HCT116 (cell line): ENCODE measurements around the gene LATS1. TPM values are rescaled to one million over a fixed set of nuclear protein-coding genes. Genes with fewer than 3 reads are reported as not detected.

Experiments used
- ATAC-seq: fragments of 200-7000 bp; cut with Tn5 transposase; 2 replicates; pipeline ENCODE4 v1.9.1; 2020; ENCODE audit warnings: mild to moderate bottlenecking, moderate library complexity
- BruUV-seq: library from RNA; stranded (reverse); fragments of 400-500 nt; replicated peaks from 2 replicates; lab custom pipeline; 2021; lab: Mats Ljungman, UMichigan
- CTCF ChIA-PET: fragments of 300-600 bp; sonication (Branson Sonifier 250); formaldehyde crosslinking; loops from one replicate; lab custom pipeline; 2021; ENCODE audit warnings: antibody characterized with exemption; lab: Charles Lee
- POLR2A ChIA-PET: fragments of 300-600, 350-600 bp; sonication (Branson Sonifier 250); formaldehyde crosslinking; loops from one replicate; lab custom pipeline; 2021; ENCODE audit warnings: antibody characterized with exemption; lab: Charles Lee
- RAD21 ChIA-PET, 2 experiments: fragments of 300-600 bp; sonication (Branson Sonifier 250); formaldehyde crosslinking; loops; one replicate each; lab custom pipeline; 2023; ENCODE audit warnings: low total read pairs in 2 of 2; ENCODE audit not compliant: uncharacterized antibody in 2 of 2, unreplicated experiment in 2 of 2, low non-redundant PET in 1 of 2; lab: Charles Lee
- DNase-seq: peaks from one replicate; pipeline ENCODE4 v3.0.0-alpha.2; 2010; ENCODE audit warnings: low read depth, low spot score
- H2AFZ ChIP-seq: fragments of 200-600 bp; shearing (Covaris generic), sonication (generic); 2 replicates; pipeline ENCODE4 v1.6.1; 2017; ENCODE audit warnings: low read depth, mixed run types, mixed read lengths, antibody characterized with exemption, low read length; ENCODE audit not compliant: poor library complexity, severe bottlenecking
- H3K27ac ChIP-seq: 2 replicates; pipeline ENCODE4 v1.5.1; 2012; ENCODE audit warnings: low read depth, low read length
- H3K27me3 ChIP-seq: fragments of 200-600 bp; sonication (generic); 2 replicates; pipeline ENCODE4 v1.6.1; 2016; ENCODE audit warnings: mixed run types, low read length, mixed read lengths; ENCODE audit not compliant: insufficient read depth
- H3K36me3 ChIP-seq, 2 experiments: fragments of 200-500 bp in 1 of 2; fragments of 200-600 bp in 1 of 2; sonication (Bioruptor generic) in 1 of 2; sonication (generic) in 1 of 2; 2 replicates each; pipeline versions ENCODE4 v1.5.1 to v1.6.1; 2014 to 2016; ENCODE audit warnings: low read length in 2 of 2, inconsistent platforms in 1 of 2, mixed read lengths in 1 of 2, mixed run types in 1 of 2; ENCODE audit not compliant: insufficient read depth in 2 of 2, control insufficient read depth in 1 of 2
- H3K4me1 ChIP-seq, 2 experiments: fragments of 200-600 bp in 1 of 2; sonication (generic) in 1 of 2; 2 replicates each; pipeline versions ENCODE4 v1.5.1 to v1.6.1; 2012 to 2017; ENCODE audit warnings: low read length in 2 of 2, inconsistent platforms in 1 of 2, mild to moderate bottlenecking in 1 of 2, mixed read lengths in 1 of 2, mixed run types in 1 of 2, moderate library complexity in 1 of 2; ENCODE audit not compliant: insufficient read depth in 2 of 2, control insufficient read depth in 1 of 2
- H3K4me2 ChIP-seq: fragments of 200-600 bp; sonication (generic); 2 replicates; pipeline ENCODE4 v1.6.1; 2017; ENCODE audit warnings: mixed run types, low read length, mixed read lengths
- H3K4me3 ChIP-seq, 2 experiments: fragments of 200-600 bp in 1 of 2; sonication (generic) in 1 of 2; replicated peaks in 1 of 2; 2 replicates each; pipeline ENCODE4 v1.5.1; 2011 to 2016; ENCODE audit warnings: low read length in 2 of 2, control low read depth in 1 of 2, low read depth in 1 of 2, mild to moderate bottlenecking in 1 of 2, mixed read lengths in 1 of 2, mixed run types in 1 of 2
- H3K79me2 ChIP-seq: fragments of 200-600 bp; sonication (generic); 2 replicates; pipeline ENCODE4 v1.6.1; 2017; ENCODE audit warnings: mild to moderate bottlenecking, mixed run types, low read length, moderate library complexity, mixed read lengths; ENCODE audit not compliant: insufficient read depth
- H3K9ac ChIP-seq: fragments of 200-600 bp; sonication (generic); 2 replicates; pipeline ENCODE4 v1.6.1; 2016; ENCODE audit warnings: low read length, mixed read lengths
- H3K9me2 ChIP-seq: fragments of 200-600 bp; sonication (generic), shearing (Covaris generic); 2 replicates; pipeline ENCODE4 v1.6.1; 2017; ENCODE audit warnings: mixed run types, mild to moderate bottlenecking, moderate library complexity; ENCODE audit not compliant: insufficient read depth
- H3K9me3 ChIP-seq, 2 experiments: fragments of 200-500 bp in 1 of 2; fragments of 200-600 bp in 1 of 2; sonication (Bioruptor generic) in 1 of 2; sonication (generic) in 1 of 2; 2 replicates each; pipeline ENCODE4 v1.6.1; 2014 to 2017; ENCODE audit warnings: low read length in 2 of 2, mixed read lengths in 2 of 2, inconsistent platforms in 1 of 2, low read depth in 1 of 2, mild to moderate bottlenecking in 1 of 2, mixed run types in 1 of 2, moderate library complexity in 1 of 2; ENCODE audit not compliant: control insufficient read depth in 1 of 2, insufficient read depth in 1 of 2
- H4K20me1 ChIP-seq: fragments of 200-600 bp; sonication (generic), shearing (Covaris generic); 2 replicates; pipeline ENCODE4 v1.6.1; 2017; ENCODE audit warnings: mixed run types, mild to moderate bottlenecking, moderate library complexity; ENCODE audit not compliant: insufficient read depth
- CBX3 ChIP-seq: IDR thresholded peaks from 2 replicates; pipeline ENCODE4 v1.6.1; 2012; ENCODE audit warnings: low read depth
- CEBPB ChIP-seq: IDR thresholded peaks from 2 replicates; pipeline ENCODE4 v1.6.1; 2012; ENCODE audit warnings: low read depth
- ELF1 ChIP-seq: IDR thresholded peaks from 2 replicates; pipeline ENCODE4 v1.6.1; 2012; ENCODE audit warnings: low read depth, borderline replicate concordance
- EZH2phosphoT487 ChIP-seq: fragments of 200-600 bp; IDR thresholded peaks from 2 replicates; pipeline ENCODE4 v1.6.1; 2018; ENCODE audit warnings: antibody characterized with exemption, borderline replicate concordance
- POLR2A ChIP-seq: IDR thresholded peaks from 2 replicates; pipeline ENCODE4 v1.7.0; 2011; ENCODE audit warnings: borderline replicate concordance; ENCODE audit not compliant: insufficient read depth, insufficient read length; ENCODE audit errors: extremely low read depth
- RAD21 ChIP-seq: IDR thresholded peaks from 2 replicates; pipeline ENCODE4 v1.6.1; 2012; ENCODE audit warnings: low read depth, mild to moderate bottlenecking
- REST ChIP-seq: IDR thresholded peaks from 2 replicates; pipeline ENCODE4 v1.6.1; 2012; ENCODE audit warnings: low read depth
- SIN3A ChIP-seq: IDR thresholded peaks from 2 replicates; pipeline ENCODE4 v1.6.1; 2012; ENCODE audit warnings: low read depth
- TCF7L2 ChIP-seq: IDR thresholded peaks from 2 replicates; pipeline ENCODE4 v1.7.0; 2011; ENCODE audit warnings: borderline replicate concordance, inconsistent platforms; ENCODE audit not compliant: insufficient read depth, insufficient read length; ENCODE audit errors: extremely low read depth
- ZBTB33 ChIP-seq: IDR thresholded peaks from 2 replicates; pipeline ENCODE4 v1.6.1; 2011; ENCODE audit warnings: mild to moderate bottlenecking, low read length, moderate library complexity; ENCODE audit not compliant: insufficient replicate concordance; ENCODE audit errors: extremely low read depth
- ZFX ChIP-seq: fragments of 450-650 bp; IDR thresholded peaks from 2 replicates; pipeline ENCODE4 v1.6.1; 2017
- ZNF274 ChIP-seq: fragments of 200-500 bp; sonication (Bioruptor generic); IDR thresholded peaks from 2 replicates; pipeline ENCODE4 v1.6.1; 2014; ENCODE audit warnings: mild to moderate bottlenecking, low read depth, low read length, inconsistent platforms
- intact Hi-C: fragments of 100-400 bp; cut with micrococcal nuclease; formaldehyde crosslinking; loops from 2 replicates; pipeline ENCODE4 v1.10.0; 2022
- total RNA-seq: library from RNA; stranded (reverse); gene quantifications from one replicate; pipeline ENCODE4 v1.2.1, GENCODE V29; 2021; ENCODE audit not compliant: unreplicated experiment

LATS1 gene
- total RNA-seq, 1 experiment from 2014 or later = 21.6 TPM

- no TSS peak for BruUV-seq
- CTCF ChIA-PET = no interaction called here
- ATAC-seq = no peak
- H3K27ac ChIP-seq = no peak overlapping the region
- no peak overlapping the region for H2AFZ ChIP-seq
- POLR2A ChIA-PET = no interaction called here
- peaks cover 39 to 41% of the 10 kb centered on the region in 2 experiments for H3K36me3 ChIP-seq
- H3K9me2 ChIP-seq = no peaks in the 10 kb centered on the region
- H3K9ac ChIP-seq = no peak overlapping the region
- H3K4me3 ChIP-seq = no peak overlapping the region
- no peak overlapping the region for H3K4me2 ChIP-seq
- H3K79me2 ChIP-seq = 0 out of 2 replicates have a peak, but pooled peaks cover 3% of the 10 kb centered on the region
- intact Hi-C loops = no loop called here
- H3K9me3 ChIP-seq = no peaks in the 10 kb centered on the region
- no peaks in the 10 kb centered on the region for H3K4me1 ChIP-seq
- DNase-seq = no peak
- no peaks in the 10 kb centered on the region for H4K20me1 ChIP-seq
- TF ChIP-seq ZBTB33 = no peak
- no peak for TF ChIP-seq TCF7L2
- TF ChIP-seq ZNF274 = no peak
- no peak for TF ChIP-seq REST
- TF ChIP-seq CBX3 = no peak
- no peak for TF ChIP-seq ELF1
- TF ChIP-seq SIN3A = no peak
- TF ChIP-seq RAD21 = no peak
- no peak for TF ChIP-seq EZH2phosphoT487
- TF ChIP-seq POLR2A = no peak
- no peak for TF ChIP-seq CEBPB
- no peak for TF ChIP-seq ZFX
- H3K27me3 ChIP-seq = no peaks in the 10 kb centered on the region
- RAD21 ChIA-PET = interaction anchor here in 1 of 2 experiments (0.6 kb wide), 1 partner anchor 12 kb away, joined by 3 read pairs; no protein-coding TSS in a partner anchor
Measured at GRCh38 chr6:149733089-149733720, 15.3 kb upstream of the LATS1 start.
